ENCODE results near the gene UBE2D3. TPM values are rescaled to one million over a fixed set of nuclear protein-coding genes. Genes with fewer than 3 reads are reported as not detected.

UBE2D3 gene
- 370 and 379 TPM in 2 replicates for total RNA-seq

GRCh38 chr4:102826890-102827673 lies at the start of gene UBE2D3:
UBE2D3 (minus strand) TSS chr4:102827551; CDS start chr4:102826508, 1,043 bp downstream.

GRCh38 chr4:102868781-102869568 lies 41.6 kb upstream of the UBE2D3 start, which contains the start of gene CISD2:
CISD2 (plus strand) TSS chr4:102868992; CDS start chr4:102869085, 93 bp downstream.

GRCh38 chr4:102760645-102761295 lies 66.6 kb downstream of the UBE2D3 start, which contains the start of gene MANBA:
MANBA (minus strand) TSS chr4:102760968; CDS start chr4:102760894, 74 bp downstream.

Other genes with a start within 250 kb of the UBE2D3 start
- gene MANBA, start 66.6 kb downstream of the UBE2D3 start, total RNA-seq, result 10.6 and 14.0 TPM in 2 replicates
- gene CISD2, start 41.4 kb upstream of the UBE2D3 start, total RNA-seq, result 11.6 and 14.5 TPM in 2 replicates
- gene SLC9B1, start 192.2 kb upstream of the UBE2D3 start, total RNA-seq, result 0.30 TPM in 1 of 2 replicates, not detected in the other
- gene SLC9B2, start 249.2 kb upstream of the UBE2D3 start, total RNA-seq, result 8.4 and 9.5 TPM in 2 replicates